Endodermal cell (in vitro differentiated cells): Measurements from ENCODE around the gene SLC6A1. TPM values are rescaled to one million over a fixed set of nuclear protein-coding genes. Genes with fewer than 3 reads are reported as not detected.

Source experiments
- DNase-seq: peaks from one replicate; pipeline ENCODE4 v3.0.0-alpha.2; 2017
- H3K27ac ChIP-seq: 2 replicates; pipeline ENCODE4 v1.5.1; 2013; ENCODE audit warnings: mild to moderate bottlenecking, low read depth, low read length, moderate library complexity
- H3K27me3 ChIP-seq: 2 replicates; pipeline ENCODE4 v1.6.1; 2013; ENCODE audit warnings: mild to moderate bottlenecking, low read length, moderate library complexity; ENCODE audit not compliant: insufficient read depth, control insufficient read depth, poor library complexity, severe bottlenecking
- H3K36me3 ChIP-seq: 2 replicates; pipeline ENCODE4 v1.7.0; 2013; ENCODE audit warnings: mild to moderate bottlenecking, low read length, moderate library complexity; ENCODE audit not compliant: control insufficient read depth, insufficient read depth
- H3K4me1 ChIP-seq: one replicate; pipeline ENCODE4 v1.7.0; 2013; ENCODE audit warnings: low read length; ENCODE audit not compliant: control insufficient read depth, insufficient read depth
- H3K4me3 ChIP-seq: 2 replicates; pipeline ENCODE4 v1.5.1; 2013; ENCODE audit warnings: mild to moderate bottlenecking, low read length, moderate library complexity
- H3K9ac ChIP-seq: 2 replicates; pipeline ENCODE4 v1.6.1; 2013; ENCODE audit warnings: mild to moderate bottlenecking, low read length, moderate library complexity; ENCODE audit not compliant: poor library complexity, severe bottlenecking; ENCODE audit errors: extremely low read depth
- H3K9me3 ChIP-seq: 2 replicates; pipeline ENCODE4 v1.6.1; 2013; ENCODE audit warnings: mild to moderate bottlenecking, low read length, moderate library complexity; ENCODE audit not compliant: control insufficient read depth
- H3K27ac Mint-ChIP-seq: 2 replicates; pipeline ENCODE4 v1.8.0; 2020; ENCODE audit warnings: mixed read lengths
- H3K27me3 Mint-ChIP-seq: 2 replicates; pipeline ENCODE4 v1.8.0; 2021; ENCODE audit warnings: mild to moderate bottlenecking, mixed read lengths; ENCODE audit not compliant: insufficient read depth
- H3K36me3 Mint-ChIP-seq: 2 replicates; pipeline ENCODE4 v1.8.0; 2020; ENCODE audit warnings: low read depth, mixed read lengths
- H3K4me1 Mint-ChIP-seq: 2 replicates; pipeline ENCODE4 v1.8.0; 2020; ENCODE audit warnings: mixed read lengths
- H3K4me3 Mint-ChIP-seq: 2 replicates; pipeline ENCODE4 v1.8.0; 2020; ENCODE audit warnings: mild to moderate bottlenecking, moderate library complexity, mixed read lengths
- H3K9me3 Mint-ChIP-seq: 2 replicates; pipeline ENCODE4 v1.8.0; 2020; ENCODE audit warnings: mild to moderate bottlenecking, mixed read lengths
- CTCF ChIP-seq: fragments of 200-600 bp; sonication (generic); conservative IDR thresholded peaks from 2 replicates; pipeline ENCODE4 v1.5.0; 2021; ENCODE audit warnings: antibody characterized with exemption, mild to moderate bottlenecking
- WGBS, 2 experiments: methylation state at CpG; one replicate each; pipeline versions ENCODE4 v1.1.5 to v1.1.7; 2013; ENCODE audit warnings: missing lambda C conversion rate in 2 of 2, mixed read lengths in 1 of 2; ENCODE audit not compliant: insufficient coverage in 1 of 2, insufficient read length in 1 of 2; 5-methylcytosine and 5-hydroxymethylcytosine counted together
- total RNA-seq, 2 donors: library from RNA; stranded (reverse); fragmentation: NEBNext Ultra II Directional in 1 of 2; extraction: Animal tissue kit (Norgen Biotek cat#: 25700) in 1 of 2; gene quantifications; 2 replicates in 1 of 2; 3 replicates in 1 of 2; pipeline ENCODE4 v1.2.1, GENCODE V29; 2021

Gene SLC6A1
- total RNA-seq, 2 donors from 2014 or later, result 0.42 to 3.6 TPM

DNA sequence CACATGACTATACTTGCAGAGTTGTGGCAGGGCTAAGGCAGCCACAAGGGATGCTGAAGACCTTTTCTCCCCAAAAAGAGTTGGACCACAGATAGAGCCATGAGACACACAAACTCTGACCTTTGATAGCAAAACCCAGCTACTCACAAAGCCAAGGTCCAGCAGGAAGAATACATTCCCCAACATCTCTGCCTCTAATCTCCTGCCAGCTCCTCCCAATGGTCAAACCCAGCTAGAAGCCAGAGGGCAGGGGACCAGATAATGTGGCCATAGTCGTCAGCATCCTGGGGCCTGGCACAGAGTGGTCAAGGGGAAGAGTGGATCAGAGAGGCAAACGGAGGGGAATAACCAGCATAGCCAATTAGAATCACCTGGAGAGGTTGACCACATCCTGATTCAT, 28.2 kb downstream of the SLC6A1 start:
- Mint-ChIP-seq H3K27ac (no peak overlapping the region), H3K36me3 (peaks cover 11% of the 10 kb centered on the region), H3K27me3 (peaks cover 2% of the 10 kb centered on the region), H3K4me3 (no peak overlapping the region), H3K9me3 (peaks cover 9% of the 10 kb centered on the region), H3K4me1 (no peaks in the 10 kb centered on the region)
- TF ChIP-seq CTCF, result no peak
- Histone ChIP-seq H3K4me3 (no peak overlapping the region), H3K27ac (no peak overlapping the region), H3K36me3 (no peaks in the 10 kb centered on the region), H3K4me1 (no peaks in the 10 kb centered on the region), H3K27me3 (peaks cover 6% of the 10 kb centered on the region), H3K9ac (no peak overlapping the region), H3K9me3 (no peaks in the 10 kb centered on the region)
- 83 to 93% methylated on average over 2 of the region's 2 CpGs for WGBS, 2 experiments
- DNase-seq, result no peak

GRCh38 chr3:11021611-11022011, 29.1 kb downstream of the SLC6A1 start:
- 83 to 92% methylated on average over 1 to 8 of the region's 8 CpGs for WGBS, 2 experiments
- peaks cover 5% of the 10 kb centered on the region for H3K9me3 ChIP-seq
- Mint-ChIP-seq H3K4me3 (no peak overlapping the region), H3K27ac (no peak overlapping the region), H3K9me3 (peaks cover 18% of the 10 kb centered on the region), H3K4me1 (no peaks in the 10 kb centered on the region), H3K27me3 (peaks cover 2% of the 10 kb centered on the region), H3K36me3 (peaks cover 19% of the 10 kb centered on the region)
- DNase-seq, result peak; percentile 67
- H3K27ac ChIP-seq, result no peak overlapping the region
- H3K4me1 ChIP-seq, result no peaks in the 10 kb centered on the region
- no peak overlapping the region for H3K4me3 ChIP-seq
- no peaks in the 10 kb centered on the region for H3K36me3 ChIP-seq
- H3K27me3 ChIP-seq, result peaks cover 6% of the 10 kb centered on the region
- TF ChIP-seq CTCF, result peak; percentile 62
- H3K9ac ChIP-seq, result no peak overlapping the region

DNA sequence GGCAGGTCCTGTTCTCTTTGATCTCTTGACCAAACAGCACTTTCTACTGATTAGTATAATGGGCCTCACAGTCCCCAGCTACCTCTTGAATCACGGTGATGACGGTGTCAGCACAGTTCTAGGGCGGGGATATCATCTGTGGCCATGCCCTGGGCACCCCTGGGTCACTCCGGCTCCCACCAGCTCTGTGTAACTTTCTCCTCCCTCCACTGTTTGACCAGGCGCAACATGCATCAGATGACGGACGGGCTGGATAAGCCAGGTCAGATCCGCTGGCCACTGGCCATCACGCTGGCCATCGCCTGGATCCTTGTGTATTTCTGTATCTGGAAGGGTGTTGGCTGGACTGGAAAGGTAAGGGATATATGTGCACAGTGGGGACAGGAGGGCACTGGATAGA, 29.6 kb downstream of the SLC6A1 start:
- Histone ChIP-seq H3K27ac (no peak overlapping the region), H3K36me3 (no peaks in the 10 kb centered on the region)
- 93 to 95% methylated on average over 6 to 10 of the region's 10 CpGs for WGBS, 2 experiments

More for the DNA sequence above, 29.6 kb downstream of the SLC6A1 start:
- Mint-ChIP-seq H3K4me1 (no peaks in the 10 kb centered on the region), H3K4me3 (no peak overlapping the region), H3K27me3 (peaks cover 2% of the 10 kb centered on the region), H3K36me3 (peaks cover 24% of the 10 kb centered on the region), H3K27ac (no peak overlapping the region), H3K9me3 (peaks cover 23% of the 10 kb centered on the region)
- no peak overlapping the region for H3K4me3 ChIP-seq
- H3K9me3 ChIP-seq, result peaks cover 5% of the 10 kb centered on the region
- no peaks in the 10 kb centered on the region for H3K4me1 ChIP-seq
- TF ChIP-seq CTCF, result no peak
- H3K9ac ChIP-seq, result no peak overlapping the region
- DNase-seq, result no peak
- H3K27me3 ChIP-seq, result peaks cover 6% of the 10 kb centered on the region
